Measurements from ENCODE around the gene CHAF1A.

Gene CHAF1A

GRCh38 chr19:4402171-4403004 is at the start of gene CHAF1A:
Gene CHAF1A (plus strand): TSS chr19:4402640. CDS start chr19:4402763, 123 bp downstream.
- peak; percentile 98 for DNase-seq

GRCh38 chr19:4352701-4353121 is 49.7 kb upstream of the CHAF1A start:
- peak; percentile 19 for DNase-seq

- DNase-seq: no peak
Measured at GRCh38 chr19:4354282-4354681, 48.2 kb upstream of the CHAF1A start.

GRCh38 chr19:4354897-4355296 is 47.5 kb upstream of the CHAF1A start:
- no peak for DNase-seq

- DNase-seq: no peak
Measured at GRCh38 chr19:4357095-4357797, 45.2 kb upstream of the CHAF1A start.

- DNase-seq: no peak
Measured at GRCh38 chr19:4357921-4358326, 44.5 kb upstream of the CHAF1A start.

GRCh38 chr19:4358709-4359626 is 43.5 kb upstream of the CHAF1A start:
- DNase-seq: no peak

GRCh38 chr19:4359627-4360000 is 42.8 kb upstream of the CHAF1A start:
- DNase-seq: no peak

- no peak for DNase-seq
Measured at GRCh38 chr19:4360081-4360569, 42.3 kb upstream of the CHAF1A start.

GRCh38 chr19:4360641-4361151 is 41.7 kb upstream of the CHAF1A start:
- no peak for DNase-seq

GRCh38 chr19:4361152-4362046 is 41.0 kb upstream of the CHAF1A start:
- no peak for DNase-seq

GRCh38 chr19:4362101-4362828 is 40.2 kb upstream of the CHAF1A start:
- DNase-seq: no peak

- DNase-seq: no peak
Measured at GRCh38 chr19:4362831-4363545, 39.5 kb upstream of the CHAF1A start.

- DNase-seq: no peak
Measured at GRCh38 chr19:4363571-4364304, 38.7 kb upstream of the CHAF1A start.

GRCh38 chr19:4365341-4365740 is 37.1 kb upstream of the CHAF1A start:
- DNase-seq: no peak

- no peak for DNase-seq
Measured at GRCh38 chr19:4365791-4366665, 36.4 kb upstream of the CHAF1A start.

- no peak for DNase-seq
Measured at GRCh38 chr19:4366666-4367335, 35.6 kb upstream of the CHAF1A start.

GRCh38 chr19:4367336-4367723 is 35.1 kb upstream of the CHAF1A start:
- DNase-seq: no peak
